GM12878 (cell line): Measurements from ENCODE around the gene VSTM2L. TPM values are rescaled to one million over a fixed set of nuclear protein-coding genes. Genes with fewer than 3 reads are reported as not detected.

Source experiments
- ATAC-seq: fragments of 200-7000 bp; cut with Tn5 transposase; 3 replicates; pipeline ENCODE4 v1.9.1; 2020; ENCODE audit warnings: mild to moderate bottlenecking, moderate library complexity
- BruUV-seq: library from RNA; stranded (reverse); fragments of 400-500 nt; replicated peaks from 2 replicates; lab custom pipeline; 2021; lab: Mats Ljungman, UMichigan
- CTCF ChIA-PET: fragments of 300-600 bp; sonication (Branson Sonifier 250); formaldehyde crosslinking; extraction: SDS; loops from one replicate; lab custom pipeline; 2021; ENCODE audit warnings: inconsistent platforms; lab: Yijun Ruan, JAX
- POLR2A ChIA-PET: fragments of 350-600 bp; formaldehyde crosslinking; extraction: SDS; loops from one replicate; lab custom pipeline; 2021; ENCODE audit warnings: inconsistent platforms; lab: Charles Lee
- RAD21 ChIA-PET: fragments of 300-600 bp; sonication (Branson Sonifier 250); formaldehyde crosslinking; loops from one replicate; lab custom pipeline; 2023; ENCODE audit warnings: antibody characterized with exemption; ENCODE audit not compliant: unreplicated experiment; lab: Charles Lee
- SMC1A ChIA-PET: fragments of 300-600 bp; sonication (Branson Sonifier 250); formaldehyde crosslinking; loops from one replicate; lab custom pipeline; 2023; ENCODE audit not compliant: unreplicated experiment, uncharacterized antibody; lab: Charles Lee
- DNase-seq: peaks from one replicate; pipeline ENCODE4 v3.0.0-alpha.2; 2011; ENCODE audit warnings: low read depth, low spot score
- FAIRE-seq: peaks from 3 replicates; lab custom pipeline; 2011; peaks lifted over from hg19 to GRCh38; lab: Jason Lieb, UNC
- H2AFZ ChIP-seq: 2 replicates; pipeline ENCODE4 v1.6.0; 2011; ENCODE audit warnings: low read depth, low read length, control low read depth; ENCODE audit not compliant: control insufficient read depth
- H3K27ac ChIP-seq: 2 replicates; pipeline ENCODE4 v1.5.1; 2011; ENCODE audit warnings: control low read depth; ENCODE audit not compliant: control insufficient read depth, insufficient read depth
- H3K27me3 ChIP-seq, 2 experiments: replicated peaks in 1 of 2; 2 replicates each; pipeline versions ENCODE4 v1.6.0 to v1.6.1; 2011; ENCODE audit warnings: low read length in 1 of 2; ENCODE audit not compliant: control insufficient read depth in 2 of 2, insufficient read depth in 2 of 2
- H3K36me3 ChIP-seq, 2 experiments: 2 replicates each; pipeline ENCODE4 v1.5.1; 2011; ENCODE audit warnings: low read length in 1 of 2; ENCODE audit not compliant: control insufficient read depth in 2 of 2, insufficient read depth in 2 of 2
- H3K4me1 ChIP-seq: 2 replicates; pipeline ENCODE4 v1.6.1; 2011; ENCODE audit warnings: mild to moderate bottlenecking, low read length, moderate library complexity, mixed read lengths; ENCODE audit not compliant: control insufficient read depth, insufficient read depth
- H3K4me2 ChIP-seq: 2 replicates; pipeline ENCODE4 v1.6.0; 2011; ENCODE audit warnings: control low read depth; ENCODE audit not compliant: control insufficient read depth, insufficient read depth
- H3K4me3 ChIP-seq: fragments of 200-600 bp; sonication (generic); 2 replicates; pipeline ENCODE4 v1.5.1; 2016
- H3K79me2 ChIP-seq: 2 replicates; pipeline ENCODE4 v1.6.0; 2011; ENCODE audit warnings: low read length; ENCODE audit not compliant: control insufficient read depth, insufficient read depth
- H3K9ac ChIP-seq: 2 replicates; pipeline ENCODE4 v1.8.0; 2011; ENCODE audit warnings: low read length, control low read depth, mixed read lengths; ENCODE audit not compliant: control insufficient read depth, insufficient read depth
- H3K9me3 ChIP-seq: replicated peaks from 3 replicates; pipeline ENCODE4 v1.5.1; 2011; ENCODE audit warnings: mild to moderate bottlenecking, low read length; ENCODE audit not compliant: control insufficient read depth, insufficient read depth
- H4K20me1 ChIP-seq: 2 replicates; pipeline ENCODE4 v1.6.0; 2011; ENCODE audit not compliant: control insufficient read depth, insufficient read depth
- CEBPB ChIP-seq, 2 experiments: fragments of 150-350 bp in 1 of 2; IDR thresholded peaks; 2 replicates each; pipeline ENCODE4 v1.6.1; 2012 to 2014; ENCODE audit warnings: low read depth in 2 of 2, low read length in 2 of 2, borderline replicate concordance in 1 of 2, inconsistent platforms in 1 of 2
- IRF4 ChIP-seq: IDR thresholded peaks from 2 replicates; pipeline ENCODE4 v1.6.1; 2011; ENCODE audit warnings: low read depth, low read length
- JUND ChIP-seq: IDR thresholded peaks from 2 replicates; pipeline ENCODE4 v1.6.1; 2012; ENCODE audit warnings: low read depth, mild to moderate bottlenecking, low read length, improper control_type of control experiment, moderate library complexity
- KAT2A ChIP-seq: conservative IDR thresholded peaks from 2 replicates; pipeline ENCODE4 v1.6.1; 2011; ENCODE audit warnings: low read depth, low read length; ENCODE audit not compliant: control insufficient read depth
- MEF2B ChIP-seq: fragments of 450-650 bp; IDR thresholded peaks from 2 replicates; pipeline ENCODE4 v1.6.1; 2018; ENCODE audit warnings: mild to moderate bottlenecking, moderate library complexity; ENCODE audit not compliant: partially characterized antibody, poor library complexity, severe bottlenecking
- RCOR1 ChIP-seq: conservative IDR thresholded peaks from 2 replicates; pipeline ENCODE4 v1.6.1; 2012; ENCODE audit warnings: low read depth, low read length, improper control_type of control experiment
- RUNX3 ChIP-seq: IDR thresholded peaks from 2 replicates; pipeline ENCODE4 v1.6.1; 2012; ENCODE audit warnings: low read length, inconsistent platforms
- SIN3A ChIP-seq: IDR thresholded peaks from 2 replicates; pipeline ENCODE4 v1.6.1; 2012; ENCODE audit warnings: low read depth, low read length, improper control_type of control experiment
- SREBF2 ChIP-seq: IDR thresholded peaks from 2 replicates; pipeline ENCODE4 v1.6.1; 2012; ENCODE audit warnings: mild to moderate bottlenecking, low read length
- WGBS: methylation state at CpG from one replicate; pipeline ENCODE4 v1.1.6; 2016; ENCODE audit warnings: low lambda C conversion rate; ENCODE audit not compliant: insufficient replicate concordance, insufficient coverage; ENCODE audit errors: missing lambda C conversion rate; 5-methylcytosine and 5-hydroxymethylcytosine counted together
- in situ Hi-C: fragments of 300-500 bp; cut with MboI; formaldehyde crosslinking; loops from 9 replicates; pipeline ENCODE4 v1.14.3; 2018; ENCODE audit warnings: mixed read lengths
- intact Hi-C: fragments of 100-400 bp; cut with micrococcal nuclease; formaldehyde crosslinking; loops from one replicate; pipeline ENCODE4 v1.14.2; 2022; ENCODE audit not compliant: unreplicated experiment
- polyA plus RNA-seq, 11 experiments: library from polyadenylated mRNA; depleted of rRNA in 4 of 11; unstranded in 6 of 11; stranded (reverse) in 5 of 11; fragments of >200 nt; fragmentation: Nextera tagmentation in 4 of 11; fragmentation: Illumina TruSeq in 1 of 11; extraction: Ambion mirVana in 4 of 11; extraction: Trizol in 1 of 11; gene quantifications; 1 replicate in 1 of 11; 2 replicates in 10 of 11; pipeline versions ENCODE4 v1.2.1 to v1.2.3, GENCODE V29; 2011 to 2016; ENCODE audit warnings: inconsistent platforms in 2 of 11, missing spikeins in 2 of 11, low read depth in 1 of 11
- total RNA-seq, 4 experiments: library from RNA; depleted of rRNA in 3 of 4; stranded (reverse); fragments of >200 nt in 3 of 4; fragmentation: Illumina TruSeq in 1 of 4; extraction: Trizol in 1 of 4; gene quantifications; 2 replicates each; pipeline versions ENCODE4 v1.2.1 to v1.2.3, GENCODE V29; 2013 to 2021
- TF ChIP-seq, protein P1 (sequence below): fragments of 150-350 bp; IDR thresholded peaks from 2 replicates; pipeline ENCODE4 v1.6.1; 2016; ENCODE audit warnings: low read depth, low read length

VSTM2L gene
- total and polyA plus RNA-seq, 10 of the 15 experiments (the other 5 are each of a cell fraction or from before 2014, with no cell fraction given), result 0.05 to 1.5 (median 0.63) TPM; not detected in 2

DNA sequence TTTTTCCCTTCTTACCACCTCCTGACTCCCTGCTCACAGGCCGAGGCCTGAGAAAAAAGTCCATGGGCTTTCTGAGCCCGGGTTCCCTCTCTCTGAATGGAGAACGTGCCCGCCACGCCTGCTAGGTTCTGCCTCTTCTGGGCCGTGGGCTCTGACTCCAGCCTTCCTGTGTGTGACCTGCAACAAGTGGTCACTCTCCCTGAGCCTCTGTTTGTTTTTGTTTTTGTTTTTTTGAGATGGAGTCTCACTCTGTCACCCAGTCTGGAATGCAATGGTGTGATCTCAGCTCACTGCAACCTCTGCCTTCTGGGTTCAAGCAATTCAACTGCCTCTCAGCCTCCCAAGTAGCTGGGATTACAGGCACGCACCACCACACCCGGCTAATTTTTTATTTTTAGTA is 17.9 kb upstream of the VSTM2L start:
- FAIRE-seq, result no peak
- 41% methylated on average over 8 of the region's 8 CpGs for WGBS
- POLR2A ChIA-PET, result no interaction called here
- SMC1A ChIA-PET, result no interaction called here
- peaks cover 3% of the 10 kb centered on the region; the same call in 1 of the 2 replicates for H3K4me1 ChIP-seq
- TF ChIP-seq JUND (no peak), KAT2A (no peak), RUNX3 (no peak), SIN3A (no peak), IRF4 (no peak), MEF2B (no peak), RCOR1 (no peak), CEBPB (IDR thresholded peaks at IDR 0.05; ENCODE audit: borderline replicate concordance in 1 of 2, low read depth in 2 of 2, low read length in 2 of 2) (no peak), SREBF2 (no peak)
- TF ChIP-seq, protein P1, sequence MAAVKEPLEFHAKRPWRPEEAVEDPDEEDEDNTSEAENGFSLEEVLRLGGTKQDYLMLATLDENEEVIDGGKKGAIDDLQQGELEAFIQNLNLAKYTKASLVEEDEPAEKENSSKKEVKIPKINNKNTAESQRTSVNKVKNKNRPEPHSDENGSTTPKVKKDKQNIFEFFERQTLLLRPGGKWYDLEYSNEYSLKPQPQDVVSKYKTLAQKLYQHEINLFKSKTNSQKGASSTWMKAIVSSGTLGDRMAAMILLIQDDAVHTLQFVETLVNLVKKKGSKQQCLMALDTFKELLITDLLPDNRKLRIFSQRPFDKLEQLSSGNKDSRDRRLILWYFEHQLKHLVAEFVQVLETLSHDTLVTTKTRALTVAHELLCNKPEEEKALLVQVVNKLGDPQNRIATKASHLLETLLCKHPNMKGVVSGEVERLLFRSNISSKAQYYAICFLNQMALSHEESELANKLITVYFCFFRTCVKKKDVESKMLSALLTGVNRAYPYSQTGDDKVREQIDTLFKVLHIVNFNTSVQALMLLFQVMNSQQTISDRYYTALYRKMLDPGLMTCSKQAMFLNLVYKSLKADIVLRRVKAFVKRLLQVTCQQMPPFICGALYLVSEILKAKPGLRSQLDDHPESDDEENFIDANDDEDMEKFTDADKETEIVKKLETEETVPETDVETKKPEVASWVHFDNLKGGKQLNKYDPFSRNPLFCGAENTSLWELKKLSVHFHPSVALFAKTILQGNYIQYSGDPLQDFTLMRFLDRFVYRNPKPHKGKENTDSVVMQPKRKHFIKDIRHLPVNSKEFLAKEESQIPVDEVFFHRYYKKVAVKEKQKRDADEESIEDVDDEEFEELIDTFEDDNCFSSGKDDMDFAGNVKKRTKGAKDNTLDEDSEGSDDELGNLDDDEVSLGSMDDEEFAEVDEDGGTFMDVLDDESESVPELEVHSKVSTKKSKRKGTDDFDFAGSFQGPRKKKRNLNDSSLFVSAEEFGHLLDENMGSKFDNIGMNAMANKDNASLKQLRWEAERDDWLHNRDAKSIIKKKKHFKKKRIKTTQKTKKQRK, result no peak
- H3K79me2 ChIP-seq, result no peaks in the 10 kb centered on the region
- intact Hi-C loops, result no loop called here
- no peak overlapping the region for H3K4me2 ChIP-seq
- H3K27ac ChIP-seq, result no peak overlapping the region
- H3K27me3 ChIP-seq, result no peaks in the 10 kb centered on the region
- CTCF ChIA-PET, result no interaction called here
- no peak for ATAC-seq
- no peaks in the 10 kb centered on the region for H3K9me3 ChIP-seq
- no peaks in the 10 kb centered on the region for H4K20me1 ChIP-seq
- no peak overlapping the region for H3K4me3 ChIP-seq
- H2AFZ ChIP-seq, result no peak overlapping the region
- in situ Hi-C loops, result no loop called here
- no peaks in the 10 kb centered on the region for H3K36me3 ChIP-seq
- RAD21 ChIA-PET, result no interaction called here
- no peak for DNase-seq
- H3K9ac ChIP-seq, result no peak overlapping the region
- BruUV-seq, result no TSS peak
